ENCODE data around the gene NMBR. TPM values are rescaled to one million over a fixed set of nuclear protein-coding genes. Genes with fewer than 3 reads are reported as not detected.

Gene NMBR
- total RNA-seq, 1 donor from 2014 or later, result not detected

DNA sequence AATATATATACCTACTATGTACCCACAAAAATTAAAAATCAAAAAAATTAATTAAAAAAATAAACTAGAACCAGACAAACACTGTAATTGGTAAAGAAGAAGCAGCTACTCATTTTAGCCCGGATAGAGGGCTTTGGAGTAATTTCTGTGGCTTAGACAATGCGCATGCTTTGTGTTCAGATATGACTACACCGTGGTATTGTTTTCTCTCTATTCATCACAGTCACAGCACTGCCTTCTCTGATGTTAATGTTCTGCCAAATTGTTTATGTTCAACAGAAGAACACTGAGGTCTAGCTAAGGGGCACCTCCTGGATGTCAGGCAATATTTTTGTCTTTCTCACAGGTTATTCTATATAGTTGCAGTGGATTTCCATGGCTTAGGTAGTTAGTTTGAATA lies 91.7 kb downstream of the NMBR start:
- no peak for DNase-seq
- Histone ChIP-seq H3K36me3 (no peaks in the 10 kb centered on the region), H3K27me3 (ENCODE audit: low read depth) (no peaks in the 10 kb centered on the region), H3K9me3 (peaks cover 3% of the 10 kb centered on the region), H3K27ac (no peak overlapping the region), H3K4me1 (no peaks in the 10 kb centered on the region), H3K4me3 (no peak overlapping the region)
- no peak for TF ChIP-seq CTCF (IDR thresholded peaks at IDR 0.05)
- ATAC-seq, result no peak
- intact Hi-C loops (cut with DNase I), result no loop called here

GRCh38 chr6:142051404-142051803 lies 95.5 kb downstream of the NMBR start:
- TF ChIP-seq CTCF (IDR thresholded peaks at IDR 0.05), result no peak
- Histone ChIP-seq H3K4me3 (no peak overlapping the region), H3K4me1 (no peaks in the 10 kb centered on the region), H3K36me3 (no peaks in the 10 kb centered on the region), H3K27me3 (ENCODE audit: low read depth) (no peaks in the 10 kb centered on the region), H3K27ac (no peak overlapping the region), H3K9me3 (peaks cover 3% of the 10 kb centered on the region)
- no peak for DNase-seq
- intact Hi-C loops (cut with DNase I), result no loop called here
- no peak for ATAC-seq

- intact Hi-C loops (cut with DNase I), result no loop called here
- no peak overlapping the region for H3K4me3 ChIP-seq
- no peaks in the 10 kb centered on the region for H3K36me3 ChIP-seq
- H3K27me3 ChIP-seq (ENCODE audit: low read depth), result no peaks in the 10 kb centered on the region
- ATAC-seq (no peak), DNase-seq (no peak)
- H3K9me3 ChIP-seq, result peaks cover 3% of the 10 kb centered on the region
- H3K27ac ChIP-seq, result no peak overlapping the region
- no peaks in the 10 kb centered on the region for H3K4me1 ChIP-seq
- no peak for TF ChIP-seq CTCF (IDR thresholded peaks at IDR 0.05)
These were observed 98.3 kb downstream of the NMBR start for GRCh38 chr6:142048593-142048980.

- no peaks in the 10 kb centered on the region for H3K27me3 ChIP-seq (ENCODE audit: low read depth)
- ATAC-seq (no peak), DNase-seq (no peak)
- H3K4me1 ChIP-seq, result no peaks in the 10 kb centered on the region
- peaks cover 3% of the 10 kb centered on the region for H3K9me3 ChIP-seq
- H3K4me3 ChIP-seq, result no peak overlapping the region
- intact Hi-C loops (cut with DNase I), result no loop called here
- no peak overlapping the region for H3K27ac ChIP-seq
- TF ChIP-seq CTCF (IDR thresholded peaks at IDR 0.05), result no peak
- no peaks in the 10 kb centered on the region for H3K36me3 ChIP-seq
These were observed 98.9 kb downstream of the NMBR start for GRCh38 chr6:142047934-142048592.

GRCh38 chr6:142045380-142046278 lies 101.3 kb downstream of the NMBR start:
- H3K9me3 ChIP-seq, result no peaks in the 10 kb centered on the region
- ATAC-seq (no peak), DNase-seq (no peak)
- intact Hi-C loops (cut with DNase I), result no loop called here
- no peaks in the 10 kb centered on the region for H3K36me3 ChIP-seq
- H3K27ac ChIP-seq, result no peak overlapping the region
- H3K27me3 ChIP-seq (ENCODE audit: low read depth), result no peaks in the 10 kb centered on the region
- H3K4me1 ChIP-seq, result no peaks in the 10 kb centered on the region
- H3K4me3 ChIP-seq, result no peak overlapping the region
- TF ChIP-seq CTCF (IDR thresholded peaks at IDR 0.05), result no peak

All from lower lobe of right lung (tissue), 2 donors.